HUES6 (cell line): ENCODE results near the gene UNC13A.

ENCODE experiments used
- H3K27ac ChIP-seq: 2 replicates; pipeline ENCODE4 v1.7.0; 2013; ENCODE audit warnings: low read depth, mild to moderate bottlenecking, low read length, inconsistent platforms
- H3K27me3 ChIP-seq: 2 replicates; pipeline ENCODE4 v1.6.1; 2013; ENCODE audit warnings: low read length; ENCODE audit not compliant: control insufficient read depth, insufficient read depth
- H3K36me3 ChIP-seq: 2 replicates; pipeline ENCODE4 v1.6.1; 2013; ENCODE audit warnings: low read length; ENCODE audit not compliant: control insufficient read depth, insufficient read depth
- H3K4me1 ChIP-seq: 2 replicates; pipeline ENCODE4 v1.6.1; 2013; ENCODE audit warnings: low read length; ENCODE audit not compliant: control insufficient read depth, insufficient read depth
- H3K4me3 ChIP-seq: 2 replicates; pipeline ENCODE4 v1.5.1; 2013; ENCODE audit warnings: low read depth, low read length
- H3K9ac ChIP-seq: one replicate; pipeline ENCODE4 v1.6.1; 2013; ENCODE audit warnings: mild to moderate bottlenecking, low read length
- H3K9me3 ChIP-seq: 2 replicates; pipeline ENCODE4 v1.6.1; 2013; ENCODE audit warnings: low read depth, low read length; ENCODE audit not compliant: control insufficient read depth, insufficient read depth

The UNC13A gene

GRCh38 chr19:17722655-17723240 lies 34.6 kb upstream of the UNC13A start:
- Histone ChIP-seq H3K9ac (no peak overlapping the region), H3K27ac (no peak overlapping the region), H3K4me1 (peaks cover 16% of the 10 kb centered on the region), H3K27me3 (no peaks in the 10 kb centered on the region), H3K4me3 (no peak overlapping the region), H3K36me3 (peaks cover 57% of the 10 kb centered on the region), H3K9me3 (no peaks in the 10 kb centered on the region)

DNA sequence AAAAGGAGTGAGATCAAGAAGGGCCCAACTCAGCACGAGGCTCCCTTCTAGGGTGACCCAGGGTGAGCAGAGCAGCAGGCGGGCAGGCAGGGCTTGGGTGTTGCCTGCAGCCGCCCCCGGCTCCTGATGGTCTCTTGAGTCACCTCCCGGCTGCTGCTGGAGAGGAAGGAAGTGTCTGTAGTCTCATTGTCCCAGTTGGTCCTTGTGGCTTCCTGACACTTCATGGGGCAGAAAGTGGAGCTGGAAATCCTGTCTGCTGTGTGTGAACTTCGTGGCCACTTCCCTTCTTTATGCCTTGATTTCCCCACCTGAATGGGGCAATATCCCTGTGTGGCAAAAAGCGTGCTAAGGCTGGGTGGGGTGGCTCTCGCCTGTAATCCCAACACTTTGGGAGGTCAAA lies 33.7 kb upstream of the UNC13A start:
- no peak overlapping the region for H3K27ac ChIP-seq
- H3K4me1 ChIP-seq: peaks cover 16% of the 10 kb centered on the region
- H3K36me3 ChIP-seq: peaks cover 47% of the 10 kb centered on the region
- H3K27me3 ChIP-seq: no peaks in the 10 kb centered on the region
- no peaks in the 10 kb centered on the region for H3K9me3 ChIP-seq
- H3K4me3 ChIP-seq: no peak overlapping the region
- no peak overlapping the region for H3K9ac ChIP-seq

- no peak overlapping the region for H3K27ac ChIP-seq
- H3K9me3 ChIP-seq: no peaks in the 10 kb centered on the region
- no peak overlapping the region for H3K9ac ChIP-seq
- peaks cover 41% of the 10 kb centered on the region for H3K36me3 ChIP-seq
- peaks cover 16% of the 10 kb centered on the region for H3K4me1 ChIP-seq
- H3K4me3 ChIP-seq: 0 out of 2 replicates have a peak overlapping the region, but pooled peaks have one; percentile 77
- H3K27me3 ChIP-seq: no peaks in the 10 kb centered on the region
Observed at GRCh38 chr19:17721111-17721628, 33.0 kb upstream of the UNC13A start.

DNA sequence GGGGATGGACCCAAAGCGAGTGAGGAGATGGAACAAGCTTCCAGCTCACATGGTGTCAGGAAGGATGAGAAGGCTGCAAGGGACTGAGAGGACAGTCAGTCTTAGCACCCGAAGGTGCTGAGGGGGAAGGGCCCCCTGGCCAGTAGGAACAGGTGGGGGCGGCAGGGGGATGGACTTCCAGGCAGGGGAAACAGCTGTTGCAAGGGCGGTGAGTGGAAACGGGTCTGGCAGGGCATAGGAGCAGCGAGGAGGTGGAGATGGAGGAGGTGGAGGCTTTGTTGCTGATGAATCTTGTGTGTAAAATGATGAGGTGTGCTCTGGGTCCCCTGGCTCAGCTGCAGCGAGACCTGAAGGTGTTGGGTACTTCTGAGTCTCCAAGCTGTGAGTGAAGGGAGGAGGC lies 32.3 kb upstream of the UNC13A start:
- Histone ChIP-seq H3K4me3 (peak overlapping the region; percentile 77), H3K4me1 (peaks cover 16% of the 10 kb centered on the region), H3K27me3 (no peaks in the 10 kb centered on the region), H3K9ac (no peak overlapping the region), H3K27ac (no peak overlapping the region), H3K9me3 (no peaks in the 10 kb centered on the region), H3K36me3 (peaks cover 34% of the 10 kb centered on the region)

- no peaks in the 10 kb centered on the region for H3K9me3 ChIP-seq
- H3K4me3 ChIP-seq: peak overlapping the region; percentile 77
- H3K27me3 ChIP-seq: no peaks in the 10 kb centered on the region
- H3K9ac ChIP-seq: peak overlapping the region; percentile 64
- H3K27ac ChIP-seq: no peak overlapping the region
- peaks cover 28% of the 10 kb centered on the region for H3K36me3 ChIP-seq
- peaks cover 16% of the 10 kb centered on the region for H3K4me1 ChIP-seq
Observed at GRCh38 chr19:17719730-17720400, 31.7 kb upstream of the UNC13A start.

DNA sequence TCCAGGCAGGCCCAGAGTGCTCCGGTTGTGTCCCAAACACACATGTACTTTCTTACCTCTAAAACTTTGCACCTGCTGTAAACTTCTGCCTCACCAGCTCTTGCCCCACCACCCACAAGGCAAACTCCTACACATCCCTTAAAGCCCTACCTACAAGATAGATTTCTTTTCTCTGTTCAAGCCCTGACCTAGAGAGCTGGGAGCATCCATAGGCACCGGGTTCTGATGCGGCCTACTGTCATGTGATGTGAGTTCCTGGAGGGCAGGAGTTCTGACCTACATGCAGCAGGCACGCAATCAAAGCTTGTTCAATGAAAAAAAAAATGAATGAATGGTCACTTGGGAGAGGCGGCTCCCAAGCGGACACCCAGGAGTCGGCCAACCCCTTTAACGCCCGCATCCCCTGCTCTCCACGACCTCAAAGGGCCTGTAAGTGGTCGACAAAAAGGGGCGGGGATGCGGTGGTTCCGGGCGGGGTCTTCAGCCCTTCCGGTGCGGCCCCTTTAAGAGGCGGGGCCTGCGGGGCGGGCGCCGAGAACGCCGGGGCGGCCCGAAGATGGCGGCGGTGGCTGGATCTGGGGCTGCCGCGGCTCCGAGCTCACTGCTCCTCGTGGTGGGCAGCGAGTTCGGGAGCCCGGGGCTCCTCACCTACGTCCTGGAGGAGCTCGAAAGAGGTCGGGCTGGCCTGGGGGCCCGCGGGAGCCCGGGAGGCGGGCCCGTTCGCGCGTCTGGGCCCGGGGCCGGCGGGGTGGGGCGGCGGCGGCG lies 31.0 kb upstream of the UNC13A start, which contains the start of gene MAP1S:
Gene MAP1S, plus strand, starts transcription at position 534 of the 765 bp plus-strand sequence. Its CDS starts 23 bp downstream, at position 557.
- Histone ChIP-seq H3K27me3 (no peaks in the 10 kb centered on the region), H3K4me1 (peaks cover 16% of the 10 kb centered on the region), H3K9me3 (no peaks in the 10 kb centered on the region), H3K27ac (peak within 1 kb of the TSS; percentile 4; the same call in 1 of the 2 replicates), H3K4me3 (peak within 1 kb of the TSS; percentile 77), H3K9ac (peak within 1 kb of the TSS; percentile 64), H3K36me3 (peaks cover 21% of the 10 kb centered on the region)

- Histone ChIP-seq H3K4me3 (peak overlapping the region; percentile 77), H3K9ac (peak overlapping the region; percentile 9), H3K27ac (peak overlapping the region; percentile 4; the same call in 1 of the 2 replicates), H3K27me3 (no peaks in the 10 kb centered on the region), H3K9me3 (no peaks in the 10 kb centered on the region), H3K36me3 (peaks cover 15% of the 10 kb centered on the region), H3K4me1 (peaks cover 16% of the 10 kb centered on the region)
Observed at GRCh38 chr19:17718550-17718946, 30.4 kb upstream of the UNC13A start.

DNA sequence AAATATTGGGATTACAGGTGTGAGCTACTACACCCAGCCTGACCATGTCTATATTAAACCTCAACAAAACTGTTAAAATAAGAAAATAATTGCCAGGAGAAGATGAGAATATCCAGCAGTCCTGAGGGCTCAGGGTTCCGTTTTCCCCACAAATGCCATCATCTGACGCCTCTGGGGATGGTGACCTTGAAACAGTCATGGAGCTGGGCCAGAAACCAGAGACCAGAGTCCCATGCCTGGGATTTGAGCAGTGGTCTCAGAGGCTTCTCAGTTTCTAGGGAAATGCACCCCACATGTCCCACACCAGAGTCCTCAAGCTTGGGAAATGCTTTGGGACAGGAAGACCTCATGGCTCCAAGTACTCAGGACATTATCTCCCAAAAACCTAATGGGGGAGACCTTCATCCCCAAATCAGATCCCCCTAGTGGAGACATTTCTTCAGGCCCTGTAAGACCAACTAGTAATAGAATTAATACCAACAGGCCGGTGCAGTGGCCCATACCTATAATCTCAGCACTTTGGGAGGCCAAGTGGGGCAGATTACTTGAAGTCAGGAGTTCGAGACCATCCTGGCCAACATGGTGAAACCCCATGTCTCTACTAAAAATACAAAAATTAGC lies 28.3 kb upstream of the UNC13A start:
- H3K4me3 ChIP-seq: no peak overlapping the region
- H3K9ac ChIP-seq: no peak overlapping the region
- H3K9me3 ChIP-seq: no peaks in the 10 kb centered on the region
- H3K36me3 ChIP-seq: peaks cover 6% of the 10 kb centered on the region
- H3K4me1 ChIP-seq: peaks cover 16% of the 10 kb centered on the region
- H3K27ac ChIP-seq: no peak overlapping the region
- no peaks in the 10 kb centered on the region for H3K27me3 ChIP-seq

DNA sequence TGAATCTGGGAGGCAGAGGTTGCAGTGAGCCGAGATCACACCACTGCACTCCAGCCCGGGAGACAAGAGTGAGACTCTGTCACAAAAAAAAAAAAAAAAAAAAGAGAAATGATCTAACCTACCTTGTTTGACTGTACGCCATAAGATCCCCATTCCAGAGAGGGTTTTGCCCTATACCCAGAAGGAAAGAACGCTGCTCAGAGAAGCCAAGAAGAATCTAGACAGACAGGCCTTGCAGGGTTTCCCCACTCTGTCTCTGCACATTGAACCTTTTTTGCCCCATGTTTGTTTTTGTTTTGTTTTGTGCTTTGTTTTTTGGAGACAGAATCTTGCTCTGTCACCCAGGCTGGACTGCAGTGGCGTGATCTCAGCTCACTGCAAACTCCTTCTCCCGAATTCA lies 23.7 kb upstream of the UNC13A start:
- Histone ChIP-seq H3K4me3 (no peak overlapping the region), H3K4me1 (no peaks in the 10 kb centered on the region), H3K9ac (no peak overlapping the region), H3K9me3 (no peaks in the 10 kb centered on the region), H3K36me3 (no peaks in the 10 kb centered on the region), H3K27ac (no peak overlapping the region), H3K27me3 (no peaks in the 10 kb centered on the region)

DNA sequence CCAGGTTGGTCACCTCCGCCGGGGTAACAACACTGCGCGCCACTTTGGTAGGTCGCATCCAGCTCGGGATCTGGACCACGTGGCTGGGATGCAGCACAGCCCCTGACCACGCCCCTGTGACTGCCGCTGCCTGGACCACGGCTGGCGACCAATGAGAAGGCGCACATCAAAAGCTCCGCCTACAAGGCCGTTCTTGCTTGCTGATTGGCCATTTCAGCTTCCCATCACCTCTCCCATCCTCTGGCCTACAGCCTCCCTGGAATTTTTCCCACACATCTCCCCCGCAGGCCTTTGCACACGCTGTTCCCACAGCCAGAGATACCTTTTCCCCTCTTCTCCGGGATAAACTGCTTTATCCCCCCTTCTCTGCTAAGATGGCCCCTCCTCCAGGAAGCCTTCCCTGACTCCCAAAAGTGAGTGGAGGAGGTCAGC lies 18.6 kb upstream of the UNC13A start:
- Histone ChIP-seq H3K4me3 (peak overlapping the region; percentile 41), H3K9ac (no peak overlapping the region), H3K4me1 (peaks cover 3% of the 10 kb centered on the region; the same call in 1 of the 2 replicates), H3K27me3 (0 out of 2 replicates have a peak, but pooled peaks cover 4% of the 10 kb centered on the region), H3K36me3 (no peaks in the 10 kb centered on the region), H3K27ac (no peak overlapping the region), H3K9me3 (no peaks in the 10 kb centered on the region)
